Activated T-helper 2 cell treated with anti-CD3 and anti-CD28 coated beads, Interferon-gamma antibody, Interleukin-2, Interleukin-4, amounts not matched to agents 10 μg/mL and 5 μg/mL and 100 μg/mL, durations not matched to agents 14 hours and 24 hours and 36 hours (primary cell): ENCODE data around the gene SIRT5. TPM values are rescaled to one million over a fixed set of nuclear protein-coding genes. Genes with fewer than 3 reads are reported as not detected.

Source experiments
- DNase-seq: peaks from one replicate; pipeline ENCODE4 v3.0.0; 2021; ENCODE audit warnings: low spot score
- H3K27ac Mint-ChIP-seq: one replicate; pipeline ENCODE4 v1.8.0; 2021; ENCODE audit warnings: mixed read lengths
- H3K27me3 Mint-ChIP-seq: one replicate; pipeline ENCODE4 v1.8.0; 2021; ENCODE audit warnings: low read depth, mixed read lengths
- H3K36me3 Mint-ChIP-seq: one replicate; pipeline ENCODE4 v1.8.0; 2021; ENCODE audit warnings: low read depth, mixed read lengths
- H3K4me1 Mint-ChIP-seq: one replicate; pipeline ENCODE4 v1.8.0; 2021; ENCODE audit warnings: low read depth, mixed read lengths
- H3K4me3 Mint-ChIP-seq: one replicate; pipeline ENCODE4 v1.8.0; 2021; ENCODE audit warnings: low read depth, mild to moderate bottlenecking, moderate library complexity, mixed read lengths
- H3K9me3 Mint-ChIP-seq: one replicate; pipeline ENCODE4 v1.8.0; 2021; ENCODE audit warnings: mixed read lengths
- intact Hi-C: fragments of 100-400 bp; cut with micrococcal nuclease; formaldehyde crosslinking; loops from one replicate; pipeline ENCODE4 v1.15.1; 2023
- total RNA-seq: library from RNA; stranded (reverse); gene quantifications from 2 replicates; pipeline ENCODE4 v1.2.3, GENCODE V29; 2022

The SIRT5 gene
- total RNA-seq, 1 donor from 2014 or later: 9.3 TPM

DNA sequence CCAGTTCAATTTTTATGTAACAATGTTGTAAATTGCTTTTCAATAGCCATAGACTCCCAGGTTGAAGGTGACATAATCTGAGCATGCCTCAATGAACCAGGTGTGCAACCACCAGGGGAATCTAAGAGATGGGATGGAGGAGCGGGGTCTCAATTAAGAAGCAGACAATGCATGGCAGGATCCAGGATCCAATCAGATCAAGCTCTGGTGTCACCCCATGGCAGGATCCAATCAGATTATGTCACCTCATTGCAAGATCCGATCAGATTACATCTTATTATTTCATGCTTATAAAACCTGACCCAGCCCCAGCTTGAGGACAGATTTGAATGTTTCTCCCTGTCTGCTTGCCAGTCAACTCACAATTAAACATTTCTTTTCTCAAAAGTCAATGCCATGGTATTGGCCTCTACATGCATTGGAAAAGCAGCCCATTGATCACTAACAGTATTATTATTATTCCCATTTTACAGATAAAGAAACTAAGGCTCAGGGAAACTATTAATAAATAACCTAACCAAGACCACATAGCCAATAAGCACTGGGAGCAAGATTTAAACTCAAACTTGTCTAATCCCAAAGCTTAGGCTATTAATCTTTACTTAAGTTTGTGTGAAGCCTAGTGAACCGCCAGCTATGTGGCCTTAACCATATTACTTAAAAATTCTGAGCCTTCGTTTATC is 14.3 kb upstream of the SIRT5 start:
- Mint-ChIP-seq H3K27me3 (peaks cover 13% of the 10 kb centered on the region), H3K9me3 (no peaks in the 10 kb centered on the region), H3K27ac (no peak overlapping the region), H3K36me3 (no peaks in the 10 kb centered on the region), H3K4me1 (no peaks in the 10 kb centered on the region), H3K4me3 (no peak overlapping the region)
- intact Hi-C loops: no loop called here
- no peak for DNase-seq

DNA sequence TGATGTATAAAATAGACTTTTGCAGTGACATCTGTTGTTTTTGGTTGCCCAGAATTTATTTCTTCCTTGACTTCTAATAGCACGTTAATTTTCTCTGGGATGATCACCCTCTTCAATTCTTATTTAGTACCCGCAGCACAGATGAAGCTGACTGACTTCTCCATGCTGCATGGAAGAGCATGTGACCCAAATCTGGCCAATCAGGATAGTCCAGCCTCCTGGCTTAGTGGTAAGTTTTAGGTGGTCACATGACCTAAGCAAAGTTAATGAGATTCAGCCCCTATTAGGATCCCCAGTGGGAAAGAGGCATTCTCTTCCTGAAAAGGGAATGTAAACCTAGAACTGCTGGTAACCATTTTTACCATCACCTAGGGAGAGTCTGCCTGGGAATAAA is 13.8 kb upstream of the SIRT5 start:
- Mint-ChIP-seq H3K4me1 (no peaks in the 10 kb centered on the region), H3K36me3 (no peaks in the 10 kb centered on the region), H3K9me3 (no peaks in the 10 kb centered on the region), H3K27ac (no peak overlapping the region), H3K4me3 (no peak overlapping the region), H3K27me3 (peaks cover 9% of the 10 kb centered on the region)
- intact Hi-C loops: no loop called here
- no peak for DNase-seq

DNA sequence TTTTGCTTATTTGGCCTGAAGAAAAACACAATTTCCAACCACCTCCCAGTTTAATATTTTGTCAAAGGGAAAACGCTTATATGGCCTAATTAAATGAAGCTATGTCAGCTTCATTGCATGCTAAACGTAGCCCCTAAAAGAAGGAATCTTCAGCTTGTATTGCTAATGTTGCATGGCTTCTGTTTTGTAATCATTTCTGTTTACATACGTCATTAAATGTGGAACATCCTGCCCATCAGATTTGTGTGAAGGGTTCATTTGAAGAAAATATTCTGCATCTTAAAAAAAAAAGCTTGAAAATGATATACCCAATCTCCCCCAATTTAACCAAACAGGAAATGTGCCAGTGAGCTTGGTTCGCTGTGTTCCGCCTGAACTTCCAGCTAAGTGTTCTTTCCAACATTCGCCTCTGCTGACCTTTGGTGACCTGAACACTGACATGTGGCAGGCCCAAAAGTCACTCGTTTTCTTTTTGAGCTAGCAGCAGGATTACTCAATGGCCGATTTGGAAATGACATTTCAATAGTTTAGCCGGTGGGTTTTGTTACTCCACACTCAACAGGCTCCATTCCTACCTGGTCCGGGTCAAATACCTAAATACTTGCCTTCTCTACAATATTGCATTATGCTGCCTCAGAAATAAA is 12.7 kb upstream of the SIRT5 start:
- H3K9me3 Mint-ChIP-seq: no peaks in the 10 kb centered on the region
- intact Hi-C loops: no loop called here
- peaks cover 15% of the 10 kb centered on the region for H3K27me3 Mint-ChIP-seq
- no peak overlapping the region for H3K27ac Mint-ChIP-seq
- no peak for DNase-seq
- no peaks in the 10 kb centered on the region for H3K36me3 Mint-ChIP-seq
- H3K4me1 Mint-ChIP-seq: no peaks in the 10 kb centered on the region
- no peak overlapping the region for H3K4me3 Mint-ChIP-seq

DNA sequence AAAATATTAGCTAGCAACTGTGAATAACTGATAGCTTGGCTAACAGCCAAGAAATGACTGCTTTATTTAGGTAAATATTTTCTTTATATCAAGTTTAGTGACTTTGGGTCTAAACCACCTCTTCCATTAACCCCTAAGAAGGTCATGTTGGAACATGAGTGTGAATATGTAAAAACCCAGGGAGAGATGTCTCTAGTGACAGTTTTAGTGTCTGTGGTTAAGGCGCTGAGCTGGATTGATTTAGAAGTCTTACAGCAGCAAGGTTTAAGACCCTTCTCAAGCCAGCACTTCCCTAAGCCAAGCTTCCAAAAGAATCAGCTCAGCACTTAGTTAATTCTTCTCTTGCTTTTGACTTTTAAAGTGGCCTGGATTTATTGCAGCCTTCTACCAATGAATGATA is 11.4 kb upstream of the SIRT5 start:
- H3K9me3 Mint-ChIP-seq: no peaks in the 10 kb centered on the region
- intact Hi-C loops: no loop called here
- H3K27ac Mint-ChIP-seq: no peak overlapping the region
- H3K4me1 Mint-ChIP-seq: no peaks in the 10 kb centered on the region
- no peak for DNase-seq
- H3K27me3 Mint-ChIP-seq: peaks cover 25% of the 10 kb centered on the region
- H3K36me3 Mint-ChIP-seq: no peaks in the 10 kb centered on the region
- no peak overlapping the region for H3K4me3 Mint-ChIP-seq

DNA sequence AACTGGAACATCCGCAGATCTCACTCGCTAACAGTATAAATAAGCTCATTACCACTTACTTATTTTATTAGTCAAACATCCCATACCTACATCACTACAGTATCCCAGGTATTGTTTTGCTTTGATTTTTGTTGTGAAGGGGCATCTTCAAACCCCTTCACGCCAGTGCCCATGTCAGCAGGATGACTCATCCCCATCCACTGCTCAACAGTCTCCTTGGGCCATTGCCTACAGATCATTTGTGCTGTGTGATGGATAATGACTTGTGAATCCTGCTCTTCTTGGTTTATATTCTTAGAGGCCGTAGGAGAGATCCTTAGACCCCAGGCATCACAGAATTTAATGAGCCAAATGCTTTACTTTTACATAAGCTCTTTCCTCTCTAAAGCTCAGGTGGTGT is 8.5 kb upstream of the SIRT5 start:
- no peak for DNase-seq
- intact Hi-C loops: no loop called here
- no peaks in the 10 kb centered on the region for H3K9me3 Mint-ChIP-seq

DNA sequence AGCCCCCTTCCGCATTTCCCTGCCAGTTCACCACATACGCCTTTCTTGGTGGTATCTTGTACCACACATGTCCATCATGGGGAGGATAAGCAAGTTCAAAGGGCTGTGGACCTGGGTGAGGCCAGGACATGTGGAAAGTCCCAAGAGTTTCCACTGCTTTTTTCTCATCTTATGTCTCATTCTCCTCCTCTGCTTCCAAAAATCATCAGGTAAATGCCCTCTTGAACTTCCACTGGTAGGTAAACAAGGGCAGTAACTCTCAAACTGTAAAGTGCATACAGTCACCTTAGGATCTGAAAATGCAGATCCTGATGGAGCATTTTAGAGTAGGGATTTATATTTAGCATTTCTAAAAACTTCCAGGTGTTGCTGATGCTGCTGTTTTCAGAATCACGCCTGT is 7.9 kb upstream of the SIRT5 start:
- Mint-ChIP-seq H3K4me1 (no peaks in the 10 kb centered on the region), H3K27me3 (peaks cover 29% of the 10 kb centered on the region), H3K9me3 (no peaks in the 10 kb centered on the region), H3K36me3 (no peaks in the 10 kb centered on the region), H3K4me3 (no peak overlapping the region), H3K27ac (no peak overlapping the region)
- intact Hi-C loops: no loop called here
- DNase-seq: no peak

More for the DNA sequence above, 8.5 kb upstream of the SIRT5 start:
- Mint-ChIP-seq H3K27me3 (peaks cover 31% of the 10 kb centered on the region), H3K36me3 (no peaks in the 10 kb centered on the region), H3K4me3 (no peak overlapping the region), H3K27ac (no peak overlapping the region), H3K4me1 (no peaks in the 10 kb centered on the region)

DNA sequence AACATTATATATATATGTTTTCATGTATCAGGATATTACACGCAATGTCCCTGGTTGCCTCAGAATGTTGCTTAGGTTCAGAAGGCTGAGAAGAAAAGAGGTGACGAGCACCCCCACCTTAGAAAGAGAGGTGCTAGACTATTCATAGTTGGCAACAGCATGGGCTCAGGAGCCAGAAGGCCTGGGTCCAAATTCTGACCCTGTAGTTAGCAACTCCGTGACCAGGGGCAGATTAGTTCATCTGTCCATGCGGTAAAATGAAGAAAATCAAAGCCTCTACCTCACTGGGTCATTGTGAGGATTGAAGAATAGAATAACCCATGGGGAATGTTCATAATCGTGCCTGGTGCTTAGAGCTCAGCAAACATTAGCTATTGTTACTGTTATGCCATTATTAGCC is 5.4 kb upstream of the SIRT5 start:
- H3K9me3 Mint-ChIP-seq: no peaks in the 10 kb centered on the region
- no peak overlapping the region for H3K4me3 Mint-ChIP-seq
- DNase-seq: no peak
- H3K4me1 Mint-ChIP-seq: peaks cover 2% of the 10 kb centered on the region
- H3K27me3 Mint-ChIP-seq: peaks cover 24% of the 10 kb centered on the region
- H3K27ac Mint-ChIP-seq: no peak overlapping the region
- intact Hi-C loops: no loop called here
- H3K36me3 Mint-ChIP-seq: no peaks in the 10 kb centered on the region

DNA sequence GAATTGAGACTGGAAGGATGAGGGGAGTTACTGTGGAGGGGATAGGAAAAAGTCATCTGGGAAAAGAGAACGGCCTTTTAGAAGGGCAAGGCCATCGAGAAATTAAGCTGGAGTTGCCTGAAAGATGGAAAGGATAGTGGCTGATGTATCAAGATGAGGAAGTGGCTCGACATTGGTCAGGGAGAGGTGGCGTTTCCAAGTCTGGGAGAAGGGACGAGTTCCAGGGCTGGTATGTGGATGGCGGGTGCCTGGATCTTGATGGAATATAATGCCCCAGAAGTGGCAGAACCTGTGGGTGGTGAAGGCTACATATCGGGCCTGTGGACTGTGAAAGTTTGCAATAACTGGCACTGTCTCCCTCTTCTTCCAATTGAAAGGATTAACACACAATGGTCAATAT is 2.2 kb upstream of the SIRT5 start:
- no peak overlapping the region for H3K4me3 Mint-ChIP-seq
- H3K27me3 Mint-ChIP-seq: peaks cover 14% of the 10 kb centered on the region
- intact Hi-C loops: loop anchor here (10.0 kb wide), 1 partner anchor 493 kb away; no protein-coding TSS in a partner anchor
- no peak overlapping the region for H3K27ac Mint-ChIP-seq
- H3K4me1 Mint-ChIP-seq: peaks cover 9% of the 10 kb centered on the region
- H3K9me3 Mint-ChIP-seq: no peaks in the 10 kb centered on the region
- H3K36me3 Mint-ChIP-seq: no peaks in the 10 kb centered on the region
- DNase-seq: no peak

DNA sequence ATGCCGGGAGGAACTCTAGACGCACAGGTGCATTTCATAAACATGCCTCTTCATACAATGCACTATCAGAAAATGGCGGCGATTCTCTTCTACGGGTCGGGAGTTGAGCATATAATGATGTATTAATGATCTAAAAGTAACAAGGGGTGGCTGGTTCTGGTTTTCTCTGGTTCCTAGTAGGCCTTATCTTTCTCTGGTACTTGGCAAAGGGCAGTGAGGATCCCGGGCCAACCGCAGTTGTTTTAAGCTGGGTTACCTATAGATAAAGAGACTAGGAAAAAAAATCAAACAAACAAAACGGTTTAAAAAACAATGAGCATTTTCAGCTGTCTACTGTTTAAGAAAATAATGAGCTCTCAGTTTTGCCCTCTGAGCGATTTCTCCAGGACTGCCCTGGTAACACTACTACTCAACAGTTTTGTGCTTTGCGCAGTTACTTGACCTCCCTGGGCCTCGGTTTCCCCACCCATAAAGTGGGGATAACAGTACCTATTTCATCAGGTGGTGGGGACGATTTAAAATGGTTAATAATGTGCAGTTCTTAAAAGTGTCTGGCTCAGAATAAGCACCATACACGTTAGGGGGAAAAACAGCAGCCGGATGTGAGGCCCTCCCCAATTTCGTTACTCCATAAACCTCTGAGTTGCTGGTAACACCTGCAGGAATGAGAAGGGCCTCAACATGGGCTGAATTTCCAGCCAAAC is 1.3 kb upstream of the SIRT5 start:
- intact Hi-C loops: loop anchor here (10.0 kb wide), 1 partner anchor 492 kb away; no protein-coding TSS in a partner anchor
- no peak for DNase-seq
- Mint-ChIP-seq H3K27ac (no peak overlapping the region), H3K4me3 (peak overlapping the region; percentile 72), H3K4me1 (peaks cover 9% of the 10 kb centered on the region), H3K27me3 (peaks cover 9% of the 10 kb centered on the region), H3K36me3 (no peaks in the 10 kb centered on the region), H3K9me3 (no peaks in the 10 kb centered on the region)

DNA sequence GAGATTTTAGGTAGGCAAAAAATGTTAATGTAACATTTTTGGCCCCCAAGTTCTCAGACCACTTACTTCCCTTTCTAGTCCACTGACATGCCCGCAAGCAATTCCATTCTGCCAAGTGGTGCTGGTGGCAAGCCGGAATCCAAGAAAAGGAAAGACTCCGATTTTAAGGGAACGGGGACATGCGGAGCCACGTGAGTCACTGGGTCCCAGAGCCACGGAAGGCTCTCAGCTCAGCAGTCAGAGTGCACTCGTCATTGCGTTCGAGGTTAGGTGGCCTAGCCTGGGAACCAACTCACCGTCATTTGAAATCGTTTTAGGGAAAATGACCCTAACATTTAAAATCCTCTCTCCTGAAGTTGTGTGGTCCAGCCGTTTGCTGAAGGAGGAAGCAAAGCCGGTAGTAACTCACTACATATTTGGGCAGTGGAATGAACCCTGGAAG is 711 bp upstream of the SIRT5 start:
- DNase-seq: no peak
- intact Hi-C loops: loop anchor here (1.0 to 10.0 kb wide), 9 partner anchors 42 to 491 kb away; partner anchors contain the start of genes GFOD1, MCUR1, NOL7 and RANBP9
- Mint-ChIP-seq H3K27me3 (peaks cover 6% of the 10 kb centered on the region), H3K27ac (peak overlapping the region; percentile 54), H3K4me1 (peaks cover 9% of the 10 kb centered on the region), H3K4me3 (peak overlapping the region; percentile 72), H3K9me3 (no peaks in the 10 kb centered on the region), H3K36me3 (no peaks in the 10 kb centered on the region)

DNA sequence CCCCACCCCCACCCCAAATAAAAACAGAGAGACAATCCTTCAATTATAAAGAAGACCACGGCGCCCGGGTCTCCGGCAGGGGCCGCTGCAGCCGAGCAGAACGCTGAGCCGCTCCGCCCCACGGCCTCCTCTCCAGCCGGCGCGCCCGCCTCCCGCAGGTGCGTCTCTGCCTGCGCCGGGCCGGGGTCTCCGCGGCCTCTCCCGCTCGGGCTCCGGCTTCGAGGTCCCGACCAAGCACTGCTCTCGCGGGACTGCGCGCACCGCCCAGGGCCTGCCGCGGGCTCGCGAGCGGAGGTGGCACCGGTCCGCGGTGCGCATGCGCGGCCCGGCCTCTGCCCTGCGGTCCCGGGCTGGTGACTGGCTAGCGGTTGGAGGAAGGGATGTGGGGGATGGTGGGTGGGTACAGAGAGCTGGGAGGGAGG is 241 bp upstream of the SIRT5 start:
- intact Hi-C loops: loop anchor here (1.0 to 10.0 kb wide), 9 partner anchors 41 to 491 kb away; partner anchors contain the start of genes GFOD1, MCUR1, NOL7 and RANBP9
- peak; percentile 90 for DNase-seq
- no peaks in the 10 kb centered on the region for H3K36me3 Mint-ChIP-seq
- H3K4me1 Mint-ChIP-seq: peaks cover 9% of the 10 kb centered on the region
- peak overlapping the region; percentile 98 for H3K4me3 Mint-ChIP-seq
- peak overlapping the region; percentile 99 for H3K27ac Mint-ChIP-seq
- H3K9me3 Mint-ChIP-seq: no peaks in the 10 kb centered on the region
- peaks cover 4% of the 10 kb centered on the region for H3K27me3 Mint-ChIP-seq

DNA sequence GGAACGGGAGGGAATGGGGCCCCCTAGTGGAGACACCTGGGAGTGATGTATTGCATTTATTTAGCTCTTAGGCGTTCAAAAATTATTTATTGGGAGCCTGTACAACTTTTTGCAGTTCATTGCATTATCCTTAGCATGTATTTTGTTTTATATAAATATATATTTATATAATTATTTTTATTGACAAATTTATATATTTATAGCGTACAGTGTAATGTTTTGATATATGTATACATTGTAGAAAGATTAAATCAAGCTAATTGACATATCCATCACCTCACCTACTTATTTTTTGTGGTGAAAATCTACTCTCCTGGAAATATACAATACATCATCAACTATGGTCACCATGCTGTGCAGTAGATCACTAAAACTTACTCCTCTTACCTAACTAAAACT is 975 bp downstream of the SIRT5 start:
- Mint-ChIP-seq H3K4me3 (peak overlapping the region; percentile 98), H3K4me1 (peaks cover 9% of the 10 kb centered on the region), H3K27ac (peak overlapping the region; percentile 99), H3K27me3 (no peaks in the 10 kb centered on the region), H3K9me3 (no peaks in the 10 kb centered on the region), H3K36me3 (peaks cover 2% of the 10 kb centered on the region)
- DNase-seq: no peak
- intact Hi-C loops: loop anchor here (1.0 to 10.0 kb wide), 8 partner anchors 89 to 489 kb away; partner anchors contain the start of genes GFOD1, RANBP9 and TBC1D7
